Activated CD8-positive, alpha-beta memory T cell treated with anti-CD3 and anti-CD28 coated beads for 1 hour (primary cell): Measurements from ENCODE around the gene ABHD6.
"Not testable (repeated sequence)": the region's sequence is repeated elsewhere in the genome, so short reads cannot be mapped to it uniquely, and the experiment has no call there.

Source experiments
- DNase-seq, 2 donors: peaks; one replicate each; pipeline ENCODE4 v3.0.0-alpha.2; 2020; ENCODE audit warnings: low read depth in 1 of 2; ENCODE audit errors: extremely low read depth in 1 of 2

The ABHD6 gene

GRCh38 chr3:58273362-58273761, 35.8 kb downstream of the ABHD6 start:
- DNase-seq = not testable (repeated sequence)

- no peak for DNase-seq
Observed at GRCh38 chr3:58274027-58274614, 36.5 kb downstream of the ABHD6 start.

DNA sequence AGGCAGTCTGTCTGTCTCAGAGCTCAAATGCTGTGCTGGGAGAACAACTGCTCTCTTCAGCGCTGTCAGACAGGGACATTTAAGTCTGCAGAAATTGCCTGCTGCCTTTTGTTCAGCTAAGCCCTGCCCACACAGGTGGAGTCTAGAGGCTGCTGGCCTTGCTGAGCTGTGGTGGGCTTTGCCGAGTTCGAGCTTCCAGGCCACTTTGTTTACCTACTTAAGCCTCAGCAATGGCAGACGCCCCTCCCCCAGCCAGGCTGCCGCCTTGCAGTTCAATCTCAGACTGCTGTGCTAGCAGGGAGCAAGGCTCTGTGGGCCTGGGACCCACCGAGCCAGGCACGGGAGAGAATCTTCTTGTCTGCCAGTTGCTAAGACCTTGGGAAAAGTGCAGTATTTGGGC, 43.5 kb downstream of the ABHD6 start:
- DNase-seq = no peak

DNA sequence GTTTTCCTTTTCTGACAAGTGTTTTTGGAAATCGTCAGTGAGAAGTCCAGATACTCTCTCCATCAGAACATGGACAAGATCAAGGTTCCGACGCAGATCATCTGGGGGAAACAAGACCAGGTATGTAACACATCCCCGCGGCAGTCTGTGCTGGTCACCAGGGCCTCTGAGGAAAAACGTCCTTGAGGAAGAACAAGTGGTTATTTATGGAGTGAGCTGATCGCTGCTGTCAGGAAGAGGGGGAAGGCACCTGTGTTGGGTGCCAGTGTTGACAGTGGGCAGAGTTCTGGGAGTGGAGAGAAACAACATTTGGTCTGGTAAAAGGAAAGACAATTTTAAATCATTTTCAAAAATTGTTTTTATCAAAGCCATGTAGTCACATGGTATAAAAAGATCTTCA, 47.7 kb downstream of the ABHD6 start:
- no peak for DNase-seq

GRCh38 chr3:58287354-58287753, 49.8 kb downstream of the ABHD6 start:
- DNase-seq = no peak

DNA sequence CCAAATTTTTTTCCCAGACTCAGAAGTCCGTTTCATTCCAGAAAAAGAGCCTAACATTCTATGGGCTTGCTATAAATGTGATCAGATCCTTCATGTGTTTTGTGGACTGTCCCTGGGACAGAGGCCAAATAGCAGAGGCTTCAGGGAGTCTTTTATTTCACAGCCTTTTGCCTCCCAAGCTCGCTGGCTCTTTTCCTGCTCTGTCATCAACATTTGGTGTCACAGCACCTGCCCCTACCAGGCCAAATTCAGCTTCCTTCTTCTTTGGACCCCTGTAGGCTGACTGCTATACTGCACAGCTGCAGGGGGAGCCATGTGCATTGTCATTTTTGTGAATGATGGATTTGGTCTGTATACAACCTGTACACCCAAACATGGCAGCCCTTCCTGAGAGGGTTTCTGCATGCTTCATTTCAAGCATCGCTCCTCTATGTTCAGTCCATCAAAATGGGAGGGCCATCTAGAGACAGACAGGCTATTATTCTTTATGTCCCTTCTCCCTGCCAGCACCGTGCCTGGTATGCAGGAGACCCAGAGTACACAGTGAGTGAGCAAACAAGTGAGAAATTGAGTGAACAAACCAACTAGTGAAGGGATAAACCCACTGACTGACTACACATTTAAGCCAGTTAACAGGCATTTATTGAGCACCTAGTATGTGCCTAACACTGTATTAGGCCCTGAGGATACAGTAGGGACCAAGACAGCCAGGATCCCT, 50.6 kb downstream of the ABHD6 start:
- no peak for DNase-seq

DNA sequence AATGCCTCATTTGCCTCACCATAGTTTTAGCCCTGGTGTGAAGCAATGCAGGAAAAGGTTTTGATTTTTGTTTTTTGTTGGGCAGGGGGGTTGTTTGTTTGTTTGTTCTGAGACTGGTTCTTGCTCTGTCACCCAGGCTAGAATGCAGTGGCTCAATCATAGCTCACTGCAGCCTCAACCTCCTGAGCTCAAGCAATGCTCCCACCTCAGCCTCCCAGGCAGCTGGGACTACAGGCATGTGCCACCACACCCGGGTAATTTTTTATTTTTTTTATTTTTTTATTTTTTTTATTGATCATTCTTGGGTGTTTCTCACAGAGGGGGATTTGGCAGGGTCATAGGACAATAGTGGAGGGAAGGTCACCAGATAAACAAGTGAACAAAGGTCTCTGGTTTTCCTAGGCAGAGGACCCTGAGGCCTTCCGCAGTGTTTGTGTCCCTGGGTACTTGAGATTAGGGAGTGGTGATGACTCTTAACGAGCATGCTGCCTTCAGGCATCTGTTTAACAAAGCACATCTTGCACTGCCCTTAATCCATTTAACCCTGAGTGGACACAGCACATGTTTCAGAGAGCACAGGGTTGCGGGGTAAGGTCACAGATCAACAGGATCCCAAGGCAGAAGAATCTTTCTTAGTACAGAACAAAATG, 51.5 kb downstream of the ABHD6 start:
- DNase-seq = not testable (repeated sequence)

- not testable (repeated sequence) for DNase-seq
Observed at GRCh38 chr3:58290446-58290845, 52.9 kb downstream of the ABHD6 start.

- no peak for DNase-seq
Observed at GRCh38 chr3:58291671-58292338, 54.2 kb downstream of the ABHD6 start.

DNA sequence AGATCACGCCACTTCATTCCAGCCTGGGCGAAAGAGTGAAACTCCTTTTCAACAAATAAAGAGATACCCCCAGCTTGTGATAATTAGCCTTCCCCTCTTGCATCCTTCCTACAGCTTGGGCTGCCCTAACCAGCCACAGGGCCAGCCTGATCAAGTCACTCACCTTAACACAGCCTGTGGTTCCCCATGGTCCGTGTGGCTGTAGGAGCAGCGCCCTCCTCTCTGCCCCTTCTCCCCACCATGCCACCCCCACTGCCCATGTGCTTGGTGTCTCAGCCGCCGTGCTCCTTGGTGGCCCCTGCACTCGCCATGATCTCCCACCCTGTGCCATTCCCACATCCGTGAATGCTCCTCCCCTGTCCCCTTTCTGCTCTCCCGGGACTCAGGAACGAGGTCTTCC, 55.3 kb downstream of the ABHD6 start:
- no peak for DNase-seq

DNA sequence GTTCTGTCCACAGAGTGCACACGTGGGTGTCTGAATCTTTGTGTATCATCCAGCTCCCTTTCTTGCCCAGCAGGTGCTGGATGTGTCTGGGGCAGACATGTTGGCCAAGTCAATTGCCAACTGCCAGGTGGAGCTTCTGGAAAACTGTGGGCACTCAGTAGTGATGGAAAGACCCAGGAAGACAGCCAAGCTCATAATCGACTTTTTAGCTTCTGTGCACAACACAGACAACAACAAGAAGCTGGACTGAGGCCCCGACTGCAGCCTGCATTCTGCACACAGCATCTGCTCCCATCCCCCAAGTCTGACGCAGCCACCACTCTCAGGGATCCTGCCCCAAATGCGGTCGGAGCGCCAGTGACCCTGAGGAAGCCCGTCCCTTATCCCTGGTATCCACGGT, 55.9 kb downstream of the ABHD6 start:
- no peak for DNase-seq

DNA sequence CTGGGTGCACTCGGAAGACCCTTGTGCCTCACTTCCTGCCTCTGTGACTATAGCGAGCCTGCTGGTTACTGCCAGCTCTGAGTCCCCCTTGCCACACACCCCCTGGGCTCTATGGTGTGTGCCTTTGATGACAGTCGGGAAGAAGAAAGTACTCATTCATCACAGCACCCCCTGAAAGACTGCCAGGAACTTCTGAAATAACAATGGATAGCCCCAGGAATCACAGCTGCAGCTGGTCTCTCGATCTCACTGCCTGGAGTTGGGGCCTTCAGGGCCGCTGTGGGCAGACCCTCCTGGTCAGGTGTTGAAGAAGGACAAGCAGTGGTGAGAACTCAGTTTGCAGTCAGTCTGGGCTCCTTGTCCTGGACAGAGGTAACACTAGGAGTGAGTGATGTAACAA, 58.7 kb downstream of the ABHD6 start:
- no peak for DNase-seq

DNA sequence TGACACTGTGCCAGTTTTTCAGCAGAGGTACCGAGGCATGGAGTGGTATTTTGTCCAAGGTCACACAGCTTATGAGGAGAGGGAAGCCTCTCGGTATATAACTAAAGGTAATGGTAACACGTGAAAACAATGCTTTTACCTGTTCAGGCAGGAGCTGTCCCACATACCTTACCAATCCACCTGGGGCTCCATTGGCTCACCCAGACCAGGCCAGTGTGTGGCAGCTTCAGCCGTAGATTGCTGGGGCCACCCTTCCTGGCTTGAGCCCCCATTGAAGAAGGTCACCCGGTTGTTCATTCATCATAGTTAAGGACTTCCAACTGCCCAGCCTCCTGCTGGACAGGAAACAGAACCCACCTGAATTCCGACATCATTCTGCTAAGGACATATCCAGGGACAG, 59.3 kb downstream of the ABHD6 start:
- no peak for DNase-seq

GRCh38 chr3:58298190-58298589, 60.6 kb downstream of the ABHD6 start:
- DNase-seq = no peak

- DNase-seq = no peak
Observed at GRCh38 chr3:58299075-58299474, 61.5 kb downstream of the ABHD6 start.

DNA sequence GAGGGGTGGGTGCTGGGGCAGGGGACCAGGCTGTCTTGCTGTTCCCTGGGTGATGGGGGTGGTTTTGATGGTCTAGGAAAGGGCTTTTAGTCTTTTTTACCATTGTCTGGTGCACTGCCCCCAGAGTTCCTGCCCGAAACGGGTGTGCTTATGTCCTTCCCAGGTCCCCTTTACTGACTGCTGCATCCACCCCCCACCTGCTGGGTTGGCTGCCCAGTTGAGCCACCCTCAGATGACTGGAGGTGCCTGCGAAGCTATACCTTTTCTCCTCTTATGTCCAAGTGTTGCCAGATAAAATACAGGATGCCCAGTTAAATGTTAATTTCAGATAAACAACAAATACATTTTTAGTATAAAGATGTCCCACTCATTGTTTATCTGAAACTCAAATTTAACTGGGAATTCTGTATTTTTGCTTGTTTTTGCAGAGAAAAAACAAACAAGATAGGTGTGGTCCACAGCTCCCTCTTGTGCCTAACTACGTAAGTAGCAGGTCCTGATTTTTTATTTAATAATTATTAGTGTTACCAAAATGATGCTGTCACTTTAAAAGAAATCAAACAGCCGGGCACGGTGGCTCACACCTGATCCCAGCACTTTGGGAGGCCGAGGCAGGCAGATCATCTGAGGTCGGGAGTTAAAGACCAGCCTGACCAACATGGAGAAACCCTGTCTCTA, 62.4 kb downstream of the ABHD6 start:
- DNase-seq = no peak

- peak; percentile 97 to 99 for DNase-seq
Observed at GRCh38 chr3:58305882-58306711, 68.5 kb downstream of the ABHD6 start, which contains the start of the genes HTD2 and RPP14. TSS of gene HTD2 (plus strand) at chr3:58306520. CDS start at chr3:58317614, 11,094 bp downstream. TSS of gene RPP14 (plus strand) at chr3:58306245. CDS start at chr3:58310330, 4,085 bp downstream.

DNA sequence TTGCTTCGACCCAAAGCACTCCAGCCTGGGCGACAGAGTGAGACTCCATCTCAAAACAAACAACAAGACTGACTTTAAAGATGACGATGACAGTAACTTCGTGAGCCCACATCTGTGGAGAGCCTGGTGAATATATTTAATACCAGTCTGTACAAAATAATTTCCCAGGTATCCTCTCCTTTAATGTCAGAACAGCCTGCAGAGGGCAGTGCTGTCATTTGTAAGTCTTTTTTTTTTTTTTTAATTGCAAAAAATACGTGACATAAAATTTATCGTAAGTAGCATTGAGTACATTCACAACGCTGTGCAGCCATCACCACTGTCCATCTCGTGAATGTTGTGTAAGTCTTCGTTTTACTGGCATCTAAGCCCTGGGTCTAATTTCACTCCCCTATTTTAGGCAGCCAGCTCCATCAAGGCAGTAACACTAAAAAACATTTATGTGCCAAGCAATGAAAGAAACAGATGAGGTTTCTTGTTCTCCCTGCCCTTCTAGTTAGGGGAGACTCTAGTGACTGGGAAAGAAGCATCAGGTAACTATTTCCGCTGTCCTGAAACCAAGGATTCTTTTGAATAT, 70.1 kb downstream of the ABHD6 start:
- DNase-seq = peak in 1 of 2 donors; percentile 14

DNA sequence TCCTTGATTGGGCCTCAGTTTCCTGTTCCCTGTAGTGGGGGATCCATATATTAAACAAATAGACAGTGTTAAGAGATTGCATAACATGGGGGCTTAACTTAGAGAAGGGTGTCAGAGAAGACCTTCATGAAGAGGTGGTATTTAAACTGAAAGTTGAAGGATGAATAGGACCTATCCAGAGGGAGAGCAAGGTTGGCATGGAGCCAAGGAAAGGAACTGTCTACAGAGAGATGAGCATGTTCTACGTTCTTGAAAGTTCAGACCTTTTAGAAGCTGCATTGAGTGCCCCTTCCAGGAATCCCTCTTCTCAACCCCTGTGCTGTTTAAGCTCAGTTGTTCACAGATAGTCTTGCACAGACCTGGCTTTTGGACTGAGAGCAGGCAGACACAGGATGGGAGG, 71.1 kb downstream of the ABHD6 start:
- DNase-seq = no peak

- DNase-seq = no peak
Observed at GRCh38 chr3:58317811-58318210, 80.2 kb downstream of the ABHD6 start.
